ENCODE data around the gene DUSP23.

GRCh38 chr1:159800177-159800930, 19.6 kb downstream of the DUSP23 start:
- TF ChIP-seq POLR2AphosphoS5 (IDR thresholded peaks at IDR 0.05; ENCODE audit: low read depth, low read length) (no peak), EZH2 (IDR thresholded peaks at IDR 0.05) (no peak), ELF1 (IDR thresholded peaks at IDR 0.05; ENCODE audit: borderline replicate concordance, low read depth) (no peak), POLR2A (IDR thresholded peaks at IDR 0.05; ENCODE audit: borderline replicate concordance, extremely low read depth, insufficient read depth, insufficient read length) (no peak), CTCF (IDR thresholded peaks at IDR 0.05 in 2 of 3, conservative IDR thresholded peaks at IDR 0.05 in 1 of 3; ENCODE audit: borderline replicate concordance in 1 of 3, insufficient read depth in 1 of 3, low read depth in 2 of 3, low read length in 2 of 3) (no peak), SRF (IDR thresholded peaks at IDR 0.05; ENCODE audit: low read depth) (no peak), CEBPB (IDR thresholded peaks at IDR 0.05; ENCODE audit: low read depth) (no peak)
